RWPE1 (cell line): ENCODE measurements around the gene BCL3.

Experiments
- CTCF ChIA-PET: fragments of 350-600 bp; sonication (Branson Sonifier 250); formaldehyde crosslinking; extraction: SDS; loops from one replicate; lab custom pipeline; 2021; lab: Yijun Ruan, JAX
- POLR2A ChIA-PET: fragments of 400-600 bp; formaldehyde crosslinking; extraction: SDS; loops from one replicate; lab custom pipeline; 2020; ENCODE audit warnings: antibody characterized with exemption; ENCODE audit not compliant: low non-redundant PET; lab: Yijun Ruan, JAX
- DNase-seq: peaks from one replicate; pipeline ENCODE4 v3.0.0; 2012; ENCODE audit warnings: low spot score
- H3K27ac ChIP-seq: fragments of 450-650 bp; 2 replicates; pipeline ENCODE4 v1.5.1; 2017
- TF ChIP-seq, protein P1 (sequence below): fragments of 450-650 bp; conservative IDR thresholded peaks from 2 replicates; pipeline ENCODE4 v1.5.1; 2017; ENCODE audit warnings: low read depth, mild to moderate bottlenecking

BCL3 gene

DNA sequence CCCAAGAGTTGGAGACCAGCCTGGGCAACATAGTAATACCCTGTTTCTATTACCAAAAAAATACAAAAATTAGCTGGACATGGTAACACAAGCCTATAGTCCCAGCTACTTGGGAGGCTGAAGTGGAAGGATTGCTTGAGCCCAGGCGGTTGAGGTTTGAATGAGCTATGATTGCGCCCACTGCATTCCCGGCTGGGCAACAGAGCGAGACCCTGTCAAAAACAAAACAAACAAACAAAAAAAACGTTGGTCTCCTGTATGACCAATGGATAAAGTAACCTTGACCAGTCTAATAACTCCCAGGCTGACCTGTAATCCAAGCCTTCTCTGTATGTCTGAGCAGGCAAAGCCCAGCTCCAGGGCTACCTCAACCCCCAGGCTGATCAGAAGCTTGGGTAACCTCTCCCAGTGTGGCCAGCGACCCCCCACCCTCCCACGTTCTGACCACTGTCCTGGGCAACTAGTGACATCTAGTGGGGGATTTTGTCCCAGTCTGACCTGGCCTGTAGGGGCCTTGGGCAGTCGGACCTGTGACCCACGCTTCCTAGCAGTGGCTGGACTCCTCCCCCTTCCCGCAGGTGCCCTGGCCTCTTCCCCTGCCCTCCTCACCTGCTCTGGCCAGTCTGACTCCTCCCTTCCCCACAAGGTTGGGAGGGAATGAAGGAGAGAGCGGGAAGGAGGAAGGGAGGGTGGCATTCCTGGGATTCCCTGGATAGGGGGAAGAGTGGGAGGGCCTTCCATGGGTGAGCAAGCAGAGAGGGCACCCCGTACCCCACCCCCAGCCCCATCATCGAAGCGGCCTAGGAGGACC, 59.3 kb downstream of the BCL3 start:
- TF ChIP-seq, protein P1, sequence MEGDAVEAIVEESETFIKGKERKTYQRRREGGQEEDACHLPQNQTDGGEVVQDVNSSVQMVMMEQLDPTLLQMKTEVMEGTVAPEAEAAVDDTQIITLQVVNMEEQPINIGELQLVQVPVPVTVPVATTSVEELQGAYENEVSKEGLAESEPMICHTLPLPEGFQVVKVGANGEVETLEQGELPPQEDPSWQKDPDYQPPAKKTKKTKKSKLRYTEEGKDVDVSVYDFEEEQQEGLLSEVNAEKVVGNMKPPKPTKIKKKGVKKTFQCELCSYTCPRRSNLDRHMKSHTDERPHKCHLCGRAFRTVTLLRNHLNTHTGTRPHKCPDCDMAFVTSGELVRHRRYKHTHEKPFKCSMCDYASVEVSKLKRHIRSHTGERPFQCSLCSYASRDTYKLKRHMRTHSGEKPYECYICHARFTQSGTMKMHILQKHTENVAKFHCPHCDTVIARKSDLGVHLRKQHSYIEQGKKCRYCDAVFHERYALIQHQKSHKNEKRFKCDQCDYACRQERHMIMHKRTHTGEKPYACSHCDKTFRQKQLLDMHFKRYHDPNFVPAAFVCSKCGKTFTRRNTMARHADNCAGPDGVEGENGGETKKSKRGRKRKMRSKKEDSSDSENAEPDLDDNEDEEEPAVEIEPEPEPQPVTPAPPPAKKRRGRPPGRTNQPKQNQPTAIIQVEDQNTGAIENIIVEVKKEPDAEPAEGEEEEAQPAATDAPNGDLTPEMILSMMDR: peak; percentile 51
- peak overlapping the region; percentile 95 for H3K27ac ChIP-seq
- CTCF ChIA-PET: interaction anchor here (0.6 to 2.3 kb wide), 4 partner anchors 30 to 274 kb away, joined by 3 to 7 read pairs (median 4); partner anchors contain the start of gene CBLC
- POLR2A ChIA-PET: no interaction called here
- peak; percentile 83 for DNase-seq

- CTCF ChIA-PET: interaction anchor here (1.0 to 2.3 kb wide), 2 partner anchors 12 to 36 kb away, joined by 4 to 7 read pairs; no protein-coding TSS in a partner anchor
- POLR2A ChIA-PET: interaction anchor here (0.7 kb wide), 1 partner anchor 37 kb away, joined by 3 read pairs; the partner anchor contains the start of gene NECTIN2
- TF ChIP-seq, protein P1: no peak
- peak; percentile 79 for DNase-seq
- peak within 1 kb of the TSS; percentile 95 for H3K27ac ChIP-seq
Measured at GRCh38 chr19:44808463-44809371, 60.2 kb downstream of the BCL3 start, which contains the start of gene BCAM. TSS of gene BCAM (plus strand) at chr19:44809103. CDS start at chr19:44809125, 22 bp downstream.
